T-helper 17 cell (primary cell): Measurements from ENCODE around the gene CCT8. TPM values are rescaled to one million over a fixed set of nuclear protein-coding genes. Genes with fewer than 3 reads are reported as not detected.

Experiments
- ATAC-seq: fragments of 150-1000 bp; cut with Tn5 transposase; 2 replicates; pipeline ENCODE4 v1.10.0; 2021; ENCODE audit warnings: mild to moderate bottlenecking, moderate library complexity
- DNase-seq, 3 donors: peaks; one replicate each; pipeline versions ENCODE4 v3.0.0 to v3.0.0-alpha.2; 2020 to 2021
- H3K9me3 ChIP-seq: one replicate; pipeline ENCODE4 v1.7.0; 2013; ENCODE audit warnings: low read length, mild to moderate bottlenecking; ENCODE audit not compliant: control insufficient read depth, poor library complexity, severe bottlenecking
- H3K27ac Mint-ChIP-seq: one replicate; pipeline ENCODE4 v1.8.0; 2022; ENCODE audit warnings: mild to moderate bottlenecking, moderate library complexity, mixed read lengths
- H3K27me3 Mint-ChIP-seq: one replicate; pipeline ENCODE4 v1.8.0; 2022; ENCODE audit warnings: mixed read lengths
- H3K36me3 Mint-ChIP-seq: one replicate; pipeline ENCODE4 v1.8.0; 2022; ENCODE audit warnings: low read depth, mixed read lengths
- H3K4me1 Mint-ChIP-seq: one replicate; pipeline ENCODE4 v1.8.0; 2022; ENCODE audit warnings: mild to moderate bottlenecking, mixed read lengths
- H3K4me3 Mint-ChIP-seq: one replicate; pipeline ENCODE4 v1.8.0; 2022; ENCODE audit warnings: mild to moderate bottlenecking, moderate library complexity, mixed read lengths
- total RNA-seq, 4 donors: library from RNA in 2 of 4; stranded (reverse) in 2 of 4; gene quantifications; one replicate each; pipeline ENCODE4 v1.2.3 and lab custom pipeline; 2022 to 2026

The CCT8 gene
- total RNA-seq, 2 donors from 2014 or later = 90.3 to 109 TPM

- Mint-ChIP-seq H3K27ac (peak overlapping the region; percentile 100), H3K4me1 (peaks cover 36% of the 10 kb centered on the region), H3K36me3 (peaks cover 3% of the 10 kb centered on the region), H3K4me3 (peak overlapping the region; percentile 100), H3K27me3 (no peaks in the 10 kb centered on the region)
- DNase-seq = no peak
- H3K9me3 ChIP-seq = no peaks in the 10 kb centered on the region
- ATAC-seq = no peak
Measured at GRCh38 chr21:29072873-29073221, 601 bp downstream of the CCT8 start.

DNA sequence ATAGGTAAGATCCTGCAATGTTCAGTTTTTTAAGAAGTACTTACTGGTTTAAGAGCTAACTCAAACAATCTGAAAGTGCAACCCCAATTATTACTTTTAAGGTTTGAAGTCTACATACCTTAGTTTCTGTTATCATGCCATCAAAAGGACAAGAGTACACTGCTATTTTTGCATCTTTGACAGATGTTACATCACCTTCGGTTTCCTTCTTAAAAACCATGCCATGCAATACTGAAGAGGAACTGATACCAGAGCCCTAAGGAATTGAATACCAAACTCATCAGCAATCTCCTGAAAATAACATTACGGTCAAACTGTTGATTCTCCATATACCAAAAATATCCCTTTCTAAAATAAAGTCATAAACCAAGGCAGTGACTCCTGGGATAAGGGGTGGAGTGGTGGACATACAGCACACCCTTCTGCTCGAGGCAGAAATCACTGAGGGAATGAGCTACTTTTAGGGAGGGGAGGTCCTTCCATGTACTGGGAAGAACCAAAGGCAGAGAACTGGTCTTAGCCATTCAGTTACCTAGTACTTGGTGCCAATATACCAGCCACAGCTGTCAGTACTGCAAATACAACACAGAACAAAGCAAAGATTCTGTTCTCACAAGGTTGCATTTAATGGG, 8.5 kb downstream of the CCT8 start:
- H3K4me3 Mint-ChIP-seq = no peak overlapping the region
- ATAC-seq (no peak), DNase-seq (no peak)
- H3K36me3 Mint-ChIP-seq = peaks cover 2% of the 10 kb centered on the region
- no peaks in the 10 kb centered on the region for H3K9me3 ChIP-seq
- H3K27me3 Mint-ChIP-seq = no peaks in the 10 kb centered on the region
- peak overlapping the region; percentile 6 for H3K27ac Mint-ChIP-seq
- peaks cover 2% of the 10 kb centered on the region for H3K4me1 Mint-ChIP-seq

DNA sequence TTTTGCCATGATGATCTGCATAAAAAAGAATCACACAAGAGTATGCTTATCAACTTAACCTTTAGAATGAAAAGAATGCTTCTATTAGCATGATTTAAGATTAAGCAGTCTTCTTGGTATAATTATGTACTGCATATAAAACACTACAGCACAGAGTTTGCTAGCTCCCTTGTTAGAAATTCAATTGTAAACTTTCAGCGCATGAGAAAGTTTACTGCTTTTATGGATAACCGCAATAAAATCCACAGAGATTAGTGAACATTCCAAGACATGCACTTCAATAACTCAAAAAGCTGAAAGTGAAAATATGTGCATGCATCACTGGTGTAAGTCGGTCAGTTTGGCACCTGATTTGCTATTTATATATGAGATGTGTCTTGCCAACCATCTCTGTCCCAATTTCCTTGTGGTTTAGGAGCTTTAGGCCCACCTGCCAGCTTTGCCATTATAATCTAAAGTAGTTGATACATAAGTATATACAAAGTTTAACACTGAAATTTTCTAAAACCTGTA, 16.9 kb downstream of the CCT8 start:
- H3K36me3 Mint-ChIP-seq = no peaks in the 10 kb centered on the region

DNA sequence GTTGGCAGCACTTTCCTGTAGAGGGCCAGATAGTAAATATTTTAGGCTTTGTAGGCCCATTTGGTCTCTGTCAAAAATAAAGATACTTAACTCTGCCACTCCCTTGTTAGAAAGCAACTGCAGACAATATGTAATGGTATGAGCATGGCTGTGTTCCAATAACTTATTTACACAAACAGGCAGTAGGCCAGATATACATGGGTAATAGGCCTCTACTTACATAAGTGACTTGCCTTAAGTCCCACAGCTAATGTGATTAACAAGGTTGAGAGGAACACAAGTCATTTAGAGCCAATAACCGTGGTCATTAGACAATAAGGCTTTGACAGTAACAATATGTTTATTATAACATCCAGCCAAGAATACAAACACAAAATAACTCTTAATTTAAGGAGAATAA, 17.4 kb downstream of the CCT8 start:
- peak overlapping the region; percentile 2 for H3K4me3 Mint-ChIP-seq
- DNase-seq = no peak
- H3K27ac Mint-ChIP-seq = peak overlapping the region; percentile 49
- no peaks in the 10 kb centered on the region for H3K36me3 Mint-ChIP-seq
- H3K9me3 ChIP-seq = no peaks in the 10 kb centered on the region
- no peaks in the 10 kb centered on the region for H3K27me3 Mint-ChIP-seq
- peak; percentile 23 for ATAC-seq
- peaks cover 3% of the 10 kb centered on the region for H3K4me1 Mint-ChIP-seq

More for the DNA sequence above, 16.9 kb downstream of the CCT8 start:
- Mint-ChIP-seq H3K4me3 (no peak overlapping the region), H3K4me1 (peaks cover 3% of the 10 kb centered on the region), H3K27me3 (no peaks in the 10 kb centered on the region), H3K27ac (peak overlapping the region; percentile 49)
- no peaks in the 10 kb centered on the region for H3K9me3 ChIP-seq
- DNase-seq (no peak), ATAC-seq (no peak)

DNA sequence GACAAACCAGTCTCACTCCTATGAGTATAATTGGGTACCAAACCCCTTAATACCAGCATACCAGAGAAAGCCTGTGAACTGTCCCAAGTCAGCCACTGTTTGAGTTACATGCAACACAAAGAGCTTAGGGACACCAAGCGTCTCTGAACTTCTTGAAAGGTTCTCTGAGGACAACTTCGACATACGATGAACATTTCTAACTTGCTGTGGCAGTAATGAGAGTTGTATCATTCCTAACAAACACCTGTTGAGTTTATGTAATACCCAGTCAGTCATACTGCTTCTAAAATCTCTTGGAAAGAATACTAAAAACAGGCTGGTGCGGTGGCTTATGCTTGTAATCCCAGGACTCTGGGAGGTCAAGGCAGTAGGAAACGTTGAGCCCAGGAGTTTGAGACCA, 18.4 kb downstream of the CCT8 start:
- ATAC-seq (no peak), DNase-seq (no peak)
- no peaks in the 10 kb centered on the region for H3K27me3 Mint-ChIP-seq
- H3K4me1 Mint-ChIP-seq = peaks cover 3% of the 10 kb centered on the region
- H3K27ac Mint-ChIP-seq = peak overlapping the region; percentile 49
- no peak overlapping the region for H3K4me3 Mint-ChIP-seq
- H3K36me3 Mint-ChIP-seq = no peaks in the 10 kb centered on the region
- H3K9me3 ChIP-seq = no peaks in the 10 kb centered on the region

DNA sequence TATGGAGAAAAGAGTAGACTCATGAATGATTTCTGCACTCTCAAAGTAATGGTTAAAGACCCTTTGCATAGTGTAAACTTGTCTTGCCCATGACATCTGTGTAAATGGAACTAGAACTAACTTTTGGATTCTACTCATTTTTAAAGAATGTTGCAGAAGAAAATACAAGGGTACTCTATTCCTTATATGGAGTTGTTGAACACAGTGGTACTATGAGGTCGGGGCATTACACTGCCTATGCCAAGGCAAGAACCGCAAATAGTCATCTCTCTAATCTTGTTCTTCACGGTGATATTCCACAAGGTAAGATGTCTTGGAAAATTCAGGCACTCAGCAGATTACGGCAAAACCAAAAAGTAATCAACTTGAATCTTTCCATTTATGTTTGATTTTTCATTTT, 19.8 kb downstream of the CCT8 start:
- ATAC-seq = no peak
- H3K4me3 Mint-ChIP-seq = no peak overlapping the region
- H3K27me3 Mint-ChIP-seq = no peaks in the 10 kb centered on the region
- no peak overlapping the region for H3K27ac Mint-ChIP-seq
- DNase-seq = no peak
- H3K36me3 Mint-ChIP-seq = no peaks in the 10 kb centered on the region
- no peaks in the 10 kb centered on the region for H3K9me3 ChIP-seq
- H3K4me1 Mint-ChIP-seq = peaks cover 3% of the 10 kb centered on the region

DNA sequence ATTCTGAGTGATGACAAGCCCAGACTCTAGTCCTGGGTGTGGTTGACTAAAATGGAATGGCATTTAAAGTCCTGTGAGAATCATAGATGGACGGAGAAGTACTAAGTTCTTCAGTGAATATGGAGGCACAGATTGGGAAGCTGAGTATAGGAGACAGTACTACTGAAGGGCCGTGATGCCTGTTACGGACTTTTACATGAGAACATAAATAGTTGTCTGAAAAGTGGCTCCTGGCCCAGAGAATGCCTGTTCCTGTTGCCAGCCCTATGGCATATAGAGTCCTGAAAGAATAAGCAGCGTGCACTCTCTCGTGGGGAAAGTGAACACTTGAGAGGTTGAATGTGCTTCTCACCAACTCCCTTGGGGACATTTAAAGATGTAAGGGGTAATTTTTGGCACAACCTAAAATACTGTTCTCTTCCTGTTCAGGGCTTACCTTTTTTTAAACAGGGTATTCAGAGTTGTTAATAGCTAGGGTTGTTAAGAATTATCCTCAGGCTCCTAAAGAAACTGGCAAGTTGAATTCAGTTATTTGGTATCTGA, 20.4 kb downstream of the CCT8 start:
- no peak overlapping the region for H3K4me3 Mint-ChIP-seq
- DNase-seq (no peak), ATAC-seq (peak; percentile 15)
- H3K27ac Mint-ChIP-seq = no peak overlapping the region
- no peaks in the 10 kb centered on the region for H3K27me3 Mint-ChIP-seq
- H3K4me1 Mint-ChIP-seq = peaks cover 3% of the 10 kb centered on the region
- H3K36me3 Mint-ChIP-seq = no peaks in the 10 kb centered on the region
- no peaks in the 10 kb centered on the region for H3K9me3 ChIP-seq

GRCh38 chr21:29052224-29052623, 21.2 kb downstream of the CCT8 start:
- Mint-ChIP-seq H3K4me3 (no peak overlapping the region), H3K36me3 (peaks cover 2% of the 10 kb centered on the region), H3K27ac (no peak overlapping the region), H3K27me3 (no peaks in the 10 kb centered on the region), H3K4me1 (peaks cover 3% of the 10 kb centered on the region)
- DNase-seq = no peak
- H3K9me3 ChIP-seq = no peaks in the 10 kb centered on the region
- no peak for ATAC-seq

DNA sequence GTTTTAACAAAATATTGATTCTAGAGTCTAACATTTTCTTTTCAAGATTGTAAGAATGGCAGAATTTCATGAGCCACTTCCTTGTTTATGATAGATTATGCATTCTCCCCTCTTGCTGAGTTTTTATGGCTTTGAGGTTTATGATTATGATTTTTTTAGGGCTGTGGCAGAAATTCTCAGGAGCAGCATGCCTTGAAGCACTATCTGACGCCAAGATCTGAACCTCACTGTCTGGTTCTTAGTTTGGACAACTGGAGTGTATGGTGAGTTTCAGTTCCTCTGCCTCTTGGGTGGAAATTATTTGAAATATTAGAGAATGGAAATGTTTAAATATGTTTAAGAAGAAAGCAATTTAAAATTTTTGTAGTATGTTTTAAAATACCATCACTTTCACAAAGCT, 38.8 kb downstream of the CCT8 start:
- Mint-ChIP-seq H3K36me3 (peaks cover 5% of the 10 kb centered on the region), H3K27me3 (no peaks in the 10 kb centered on the region), H3K4me1 (peaks cover 11% of the 10 kb centered on the region), H3K27ac (peak overlapping the region; percentile 78), H3K4me3 (no peak overlapping the region)
- no peak for DNase-seq
- ATAC-seq = no peak
- H3K9me3 ChIP-seq = no peaks in the 10 kb centered on the region

DNA sequence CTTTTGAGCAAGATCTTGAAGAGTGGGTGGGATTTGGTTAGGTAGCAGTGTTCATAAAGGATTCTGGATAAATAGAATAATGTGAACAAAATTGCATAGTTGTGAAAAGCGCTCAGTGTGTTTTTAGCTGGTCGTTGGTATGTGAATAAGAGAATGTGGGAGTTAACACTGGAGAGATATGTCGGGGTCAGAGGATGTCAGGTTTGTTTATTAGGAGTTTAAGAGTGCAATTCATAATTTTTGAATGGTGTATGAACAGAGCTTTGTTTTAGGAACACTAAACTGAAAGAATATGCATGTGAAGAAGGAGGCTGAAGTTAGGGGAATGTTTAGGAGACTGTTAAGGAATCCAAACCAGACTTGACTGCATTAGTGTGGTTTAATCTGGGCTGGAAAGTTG, 39.6 kb downstream of the CCT8 start:
- H3K4me3 Mint-ChIP-seq = peak overlapping the region; percentile 37
- H3K27ac Mint-ChIP-seq = peak overlapping the region; percentile 78
- peaks cover 14% of the 10 kb centered on the region for H3K4me1 Mint-ChIP-seq
- no peaks in the 10 kb centered on the region for H3K27me3 Mint-ChIP-seq
- H3K36me3 Mint-ChIP-seq = peaks cover 5% of the 10 kb centered on the region
- DNase-seq (no peak), ATAC-seq (no peak)
- H3K9me3 ChIP-seq = no peaks in the 10 kb centered on the region

- Mint-ChIP-seq H3K4me1 (peaks cover 14% of the 10 kb centered on the region), H3K27me3 (no peaks in the 10 kb centered on the region), H3K4me3 (no peak overlapping the region), H3K27ac (peak overlapping the region; percentile 78), H3K36me3 (peaks cover 5% of the 10 kb centered on the region)
- ATAC-seq = no peak
- DNase-seq = no peak
- no peaks in the 10 kb centered on the region for H3K9me3 ChIP-seq
Measured at GRCh38 chr21:29033301-29033700, 40.1 kb downstream of the CCT8 start.

DNA sequence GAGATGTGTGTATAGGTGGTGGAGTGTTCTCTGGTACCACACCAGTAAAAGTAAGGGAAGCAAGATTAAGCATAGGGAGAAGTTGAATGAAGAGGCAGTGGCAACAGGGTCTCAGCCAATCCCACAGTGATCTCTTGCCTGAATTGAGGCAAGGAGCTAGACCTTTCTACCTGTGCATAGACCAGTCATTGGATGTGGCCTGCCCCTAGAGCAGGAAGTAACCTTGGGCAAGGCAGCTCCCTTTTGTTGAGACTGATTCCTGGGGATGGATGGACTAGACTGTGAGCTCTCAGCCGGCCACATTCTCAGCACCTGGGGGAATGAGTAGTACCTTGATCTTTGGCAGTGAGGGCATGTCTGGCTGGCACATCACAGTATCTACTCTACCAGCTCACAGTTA, 42.5 kb downstream of the CCT8 start:
- ATAC-seq (no peak), DNase-seq (no peak)
- Mint-ChIP-seq H3K27me3 (no peaks in the 10 kb centered on the region), H3K36me3 (peaks cover 5% of the 10 kb centered on the region), H3K4me1 (peaks cover 20% of the 10 kb centered on the region), H3K4me3 (no peak overlapping the region), H3K27ac (peak overlapping the region; percentile 4)
- no peaks in the 10 kb centered on the region for H3K9me3 ChIP-seq

- H3K9me3 ChIP-seq = no peaks in the 10 kb centered on the region
- DNase-seq = no peak
- Mint-ChIP-seq H3K27me3 (no peaks in the 10 kb centered on the region), H3K4me1 (peaks cover 33% of the 10 kb centered on the region), H3K4me3 (no peak overlapping the region), H3K36me3 (peaks cover 7% of the 10 kb centered on the region), H3K27ac (no peak overlapping the region)
- ATAC-seq = no peak
Measured at GRCh38 chr21:29029524-29029923, 43.9 kb downstream of the CCT8 start.

DNA sequence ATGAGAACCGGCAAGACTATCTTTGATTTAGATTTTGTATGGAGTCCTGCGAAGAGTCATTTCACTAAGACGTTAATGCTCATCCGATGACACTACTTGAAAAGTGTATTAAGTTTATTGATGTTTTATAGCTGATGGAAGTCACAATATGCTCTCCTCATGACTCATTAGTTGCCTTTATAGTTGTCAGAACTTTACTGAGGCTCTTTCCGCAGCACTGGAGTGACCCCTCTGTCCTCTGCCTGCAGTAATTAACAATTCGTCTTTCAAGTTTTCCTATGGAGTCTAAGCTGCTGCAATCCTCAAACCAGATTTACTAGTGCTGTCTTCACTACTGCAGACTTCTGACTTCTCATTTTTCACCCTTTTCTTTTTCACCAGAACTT, 48.1 kb downstream of the CCT8 start:
- Mint-ChIP-seq H3K4me3 (peak overlapping the region; percentile 98), H3K27me3 (no peaks in the 10 kb centered on the region), H3K27ac (peak overlapping the region; percentile 100), H3K36me3 (peaks cover 3% of the 10 kb centered on the region), H3K4me1 (peaks cover 30% of the 10 kb centered on the region)
- no peaks in the 10 kb centered on the region for H3K9me3 ChIP-seq
- no peak for ATAC-seq
- no peak for DNase-seq
